ENCODE measurements around the gene ACTA1.
A peak's percentile ranks its signal among the peaks of the same experiment; 100 is the strongest.
"Not testable (repeated sequence)": the region's sequence is repeated elsewhere in the genome, so short reads cannot be mapped to it uniquely, and the experiment has no call there.

ACTA1 gene

DNA sequence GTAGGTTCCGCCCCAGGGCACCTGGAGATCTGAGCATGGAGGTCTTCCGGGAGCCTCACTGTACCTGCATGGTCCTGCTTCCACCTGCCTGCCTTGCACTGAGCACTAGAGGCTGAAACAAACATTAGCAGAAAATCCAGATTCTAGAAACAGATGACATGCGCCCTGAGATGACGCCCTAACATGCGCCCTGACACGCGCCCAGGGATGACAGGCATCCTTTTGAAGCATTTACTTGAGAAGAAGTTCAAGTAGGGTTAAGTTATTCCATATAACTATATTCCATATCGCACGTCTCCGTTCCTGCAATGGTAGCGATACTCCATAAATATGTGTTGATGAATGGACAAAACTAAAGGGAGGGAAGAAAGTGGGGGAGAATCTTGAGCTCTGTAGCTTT, 13.7 kb downstream of the ACTA1 start:
- H3K27ac ChIP-seq = no peak overlapping the region
- no peak for TF ChIP-seq ZFX (IDR thresholded peaks at IDR 0.05; ENCODE audit: borderline replicate concordance)
- TF ChIP-seq, protein P1, sequence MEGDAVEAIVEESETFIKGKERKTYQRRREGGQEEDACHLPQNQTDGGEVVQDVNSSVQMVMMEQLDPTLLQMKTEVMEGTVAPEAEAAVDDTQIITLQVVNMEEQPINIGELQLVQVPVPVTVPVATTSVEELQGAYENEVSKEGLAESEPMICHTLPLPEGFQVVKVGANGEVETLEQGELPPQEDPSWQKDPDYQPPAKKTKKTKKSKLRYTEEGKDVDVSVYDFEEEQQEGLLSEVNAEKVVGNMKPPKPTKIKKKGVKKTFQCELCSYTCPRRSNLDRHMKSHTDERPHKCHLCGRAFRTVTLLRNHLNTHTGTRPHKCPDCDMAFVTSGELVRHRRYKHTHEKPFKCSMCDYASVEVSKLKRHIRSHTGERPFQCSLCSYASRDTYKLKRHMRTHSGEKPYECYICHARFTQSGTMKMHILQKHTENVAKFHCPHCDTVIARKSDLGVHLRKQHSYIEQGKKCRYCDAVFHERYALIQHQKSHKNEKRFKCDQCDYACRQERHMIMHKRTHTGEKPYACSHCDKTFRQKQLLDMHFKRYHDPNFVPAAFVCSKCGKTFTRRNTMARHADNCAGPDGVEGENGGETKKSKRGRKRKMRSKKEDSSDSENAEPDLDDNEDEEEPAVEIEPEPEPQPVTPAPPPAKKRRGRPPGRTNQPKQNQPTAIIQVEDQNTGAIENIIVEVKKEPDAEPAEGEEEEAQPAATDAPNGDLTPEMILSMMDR (IDR thresholded peaks at IDR 0.05) = no peak

DNA sequence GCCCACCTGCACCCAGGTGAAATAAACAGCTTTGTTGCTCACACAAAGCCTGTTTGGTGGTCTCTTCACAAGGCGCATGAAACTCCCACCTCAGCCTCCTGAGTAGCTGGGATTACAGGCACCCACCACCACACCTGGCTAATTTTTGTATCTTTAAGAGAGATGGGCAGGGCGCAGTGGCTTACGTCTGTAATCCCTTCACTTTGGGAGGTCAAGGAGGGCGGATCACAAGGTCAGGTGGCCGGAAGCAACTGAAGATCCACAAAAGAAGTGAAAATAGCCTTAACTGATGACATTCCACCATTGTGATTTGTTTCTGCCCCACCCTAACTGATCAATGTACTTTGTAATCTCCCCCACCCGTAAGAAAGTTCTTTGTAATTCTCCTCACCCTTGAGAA, 15.3 kb downstream of the ACTA1 start:
- not testable (repeated sequence) for H3K27ac ChIP-seq

GRCh38 chr1:229412810-229413209, 21.1 kb downstream of the ACTA1 start:
- H3K27ac ChIP-seq = not testable (repeated sequence)

GRCh38 chr1:229412056-229412455, 21.8 kb downstream of the ACTA1 start:
- TF ChIP-seq, protein P1 (IDR thresholded peaks at IDR 0.05) = no peak
- no peak for TF ChIP-seq ZFX (IDR thresholded peaks at IDR 0.05; ENCODE audit: borderline replicate concordance)
- H3K27ac ChIP-seq = peak overlapping the region; percentile 75

DNA sequence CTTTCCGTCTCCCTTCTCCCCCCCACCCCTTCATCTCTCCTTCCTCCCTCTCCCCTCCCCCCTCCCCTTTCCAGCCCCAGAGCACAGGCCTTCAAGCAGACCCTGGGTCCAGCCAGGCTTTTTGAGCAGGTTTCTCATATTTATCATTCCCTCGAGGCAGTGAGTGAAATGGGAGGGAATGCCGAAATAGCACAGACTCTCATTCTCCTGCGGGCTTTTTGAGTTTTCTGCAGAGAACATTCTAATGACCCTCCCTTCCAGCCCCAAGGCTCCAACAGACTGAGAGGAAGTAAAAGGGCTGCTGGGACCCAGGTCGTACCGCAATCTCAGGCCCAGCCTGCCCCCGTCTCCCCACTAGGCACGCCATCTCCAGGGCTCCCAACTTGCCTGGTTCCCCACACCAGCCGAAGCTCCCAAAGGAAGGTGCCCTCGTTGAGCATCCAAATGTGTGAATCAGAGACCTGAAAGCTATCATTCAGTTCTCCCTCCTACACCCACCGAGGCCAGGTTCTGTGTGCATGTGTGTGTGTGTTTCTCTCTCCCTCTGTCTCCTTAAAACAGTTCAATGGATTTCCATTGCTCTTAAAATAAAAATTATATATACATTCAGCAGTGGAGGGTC, 22.3 kb downstream of the ACTA1 start:
- peak overlapping the region; percentile 75 for H3K27ac ChIP-seq
- TF ChIP-seq, protein P1 (IDR thresholded peaks at IDR 0.05) = no peak
- no peak for TF ChIP-seq ZFX (IDR thresholded peaks at IDR 0.05; ENCODE audit: borderline replicate concordance)

- peak overlapping the region; percentile 75 for H3K27ac ChIP-seq
Observed at GRCh38 chr1:229410692-229411433, 23.0 kb downstream of the ACTA1 start.

DNA sequence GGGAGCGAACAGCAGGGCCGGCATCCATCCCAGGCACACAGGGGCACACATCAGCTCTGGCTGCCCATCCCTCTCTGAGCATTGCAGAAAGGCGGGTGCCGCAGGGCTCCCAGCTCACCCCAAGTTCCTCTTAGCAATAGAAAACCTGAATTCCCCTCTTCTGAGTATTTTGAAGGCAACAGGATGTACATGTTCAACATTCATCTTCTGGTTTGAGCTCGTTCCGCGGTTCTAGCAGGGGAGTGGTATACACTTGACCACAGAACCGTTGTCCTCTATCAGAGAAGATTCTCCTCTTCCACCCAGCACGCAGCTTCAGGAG, 23.6 kb downstream of the ACTA1 start:
- peak overlapping the region; percentile 75 for H3K27ac ChIP-seq
- TF ChIP-seq ZFX (IDR thresholded peaks at IDR 0.05; ENCODE audit: borderline replicate concordance) = no peak
- TF ChIP-seq, protein P1 (IDR thresholded peaks at IDR 0.05) = no peak

More at GRCh38 chr1:229410692-229411433, 23.0 kb downstream of the ACTA1 start:
- no peak for TF ChIP-seq ZFX (IDR thresholded peaks at IDR 0.05; ENCODE audit: borderline replicate concordance)
- TF ChIP-seq, protein P1 (IDR thresholded peaks at IDR 0.05) = peak; percentile 11; the same call in 1 of the 2 replicates

- TF ChIP-seq ZFX (IDR thresholded peaks at IDR 0.05; ENCODE audit: borderline replicate concordance) = no peak
- TF ChIP-seq, protein P1 (IDR thresholded peaks at IDR 0.05) = no peak
Observed at GRCh38 chr1:229409616-229410369, 24.1 kb downstream of the ACTA1 start.

More at GRCh38 chr1:229409616-229410369, 24.1 kb downstream of the ACTA1 start:
- H3K27ac ChIP-seq = no peak overlapping the region

Measured in 22Rv1 (cell line).